Thyroid gland (tissue), 4 donors: ENCODE measurements around the gene LELP1.

Experiments
- POLR2A ChIP-seq, 2 donors: fragments of 450-650 bp; IDR thresholded peaks; one replicate each; pipeline ENCODE4 v1.6.1; 2017; ENCODE audit warnings: antibody characterized with exemption in 2 of 2, mild to moderate bottlenecking in 2 of 2, moderate library complexity in 1 of 2
- TF ChIP-seq, protein P1 (sequence below), 6 experiments: fragments of 200-600 bp in 3 of 6; fragments of 450-650 bp in 3 of 6; sonication (generic) in 3 of 6; IDR thresholded peaks; one replicate each; pipeline ENCODE4 v1.5.1; 2016 to 2019; ENCODE audit warnings: antibody characterized with exemption in 6 of 6, mild to moderate bottlenecking in 2 of 6, inconsistent platforms in 1 of 6, moderate library complexity in 1 of 6

- TF ChIP-seq, protein P1, sequence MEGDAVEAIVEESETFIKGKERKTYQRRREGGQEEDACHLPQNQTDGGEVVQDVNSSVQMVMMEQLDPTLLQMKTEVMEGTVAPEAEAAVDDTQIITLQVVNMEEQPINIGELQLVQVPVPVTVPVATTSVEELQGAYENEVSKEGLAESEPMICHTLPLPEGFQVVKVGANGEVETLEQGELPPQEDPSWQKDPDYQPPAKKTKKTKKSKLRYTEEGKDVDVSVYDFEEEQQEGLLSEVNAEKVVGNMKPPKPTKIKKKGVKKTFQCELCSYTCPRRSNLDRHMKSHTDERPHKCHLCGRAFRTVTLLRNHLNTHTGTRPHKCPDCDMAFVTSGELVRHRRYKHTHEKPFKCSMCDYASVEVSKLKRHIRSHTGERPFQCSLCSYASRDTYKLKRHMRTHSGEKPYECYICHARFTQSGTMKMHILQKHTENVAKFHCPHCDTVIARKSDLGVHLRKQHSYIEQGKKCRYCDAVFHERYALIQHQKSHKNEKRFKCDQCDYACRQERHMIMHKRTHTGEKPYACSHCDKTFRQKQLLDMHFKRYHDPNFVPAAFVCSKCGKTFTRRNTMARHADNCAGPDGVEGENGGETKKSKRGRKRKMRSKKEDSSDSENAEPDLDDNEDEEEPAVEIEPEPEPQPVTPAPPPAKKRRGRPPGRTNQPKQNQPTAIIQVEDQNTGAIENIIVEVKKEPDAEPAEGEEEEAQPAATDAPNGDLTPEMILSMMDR (IDR thresholded peaks at IDR 0.05) = no peak
- TF ChIP-seq POLR2A (IDR thresholded peaks at IDR 0.05) = no peak
These were observed 42.8 kb downstream of the LELP1 start for GRCh38 chr1:153246018-153246417.
